Esophagus muscularis mucosa (tissue), 3 donors: ENCODE results near the gene ADD2.

Source experiments
- CTCF ChIP-seq, 3 experiments: fragments of 200-600 bp in 2 of 3; fragments of 450-650 bp in 1 of 3; sonication (generic) in 2 of 3; IDR thresholded peaks; one replicate each; pipeline ENCODE4 v1.5.1; 2017 to 2019; ENCODE audit warnings: antibody characterized with exemption in 3 of 3, mild to moderate bottlenecking in 2 of 3, moderate library complexity in 1 of 3
- POLR2A ChIP-seq: fragments of 450-650 bp; IDR thresholded peaks from one replicate; pipeline ENCODE4 v1.6.1; 2017; ENCODE audit warnings: antibody characterized with exemption, moderate library complexity, mild to moderate bottlenecking, low read depth

- TF ChIP-seq CTCF (IDR thresholded peaks at IDR 0.05) (peak in 1 of 3 experiments; percentile 17), POLR2A (no peak)
These were observed 81.2 kb downstream of the ADD2 start for GRCh38 chr2:70686577-70687460.
